Mesenteric fat pad (tissue), 1 donor: Measurements from ENCODE around the gene TERC. TPM values are rescaled to one million over a fixed set of nuclear protein-coding genes. Genes with fewer than 3 reads are reported as not detected.
"Not testable (repeated sequence)": the region's sequence is repeated elsewhere in the genome, so short reads cannot be mapped to it uniquely, and the experiment has no call there.

ENCODE experiments used
- DNase-seq: peaks from one replicate; pipeline ENCODE4 v3.0.0-alpha.2; 2020; ENCODE audit warnings: low spot score
- total RNA-seq: library from RNA; stranded (reverse); fragmentation: NEBNext Ultra II Directional; extraction: Animal tissue kit (Norgen Biotek cat#: 25700); gene quantifications from one replicate; pipeline ENCODE4 v1.2.1, GENCODE V29; 2021
- donor health status: DM: yes; HTN: yes; CAD: no.

The TERC gene
- total RNA-seq, 1 donor from 2014 or later: 9.8 TPM

DNA sequence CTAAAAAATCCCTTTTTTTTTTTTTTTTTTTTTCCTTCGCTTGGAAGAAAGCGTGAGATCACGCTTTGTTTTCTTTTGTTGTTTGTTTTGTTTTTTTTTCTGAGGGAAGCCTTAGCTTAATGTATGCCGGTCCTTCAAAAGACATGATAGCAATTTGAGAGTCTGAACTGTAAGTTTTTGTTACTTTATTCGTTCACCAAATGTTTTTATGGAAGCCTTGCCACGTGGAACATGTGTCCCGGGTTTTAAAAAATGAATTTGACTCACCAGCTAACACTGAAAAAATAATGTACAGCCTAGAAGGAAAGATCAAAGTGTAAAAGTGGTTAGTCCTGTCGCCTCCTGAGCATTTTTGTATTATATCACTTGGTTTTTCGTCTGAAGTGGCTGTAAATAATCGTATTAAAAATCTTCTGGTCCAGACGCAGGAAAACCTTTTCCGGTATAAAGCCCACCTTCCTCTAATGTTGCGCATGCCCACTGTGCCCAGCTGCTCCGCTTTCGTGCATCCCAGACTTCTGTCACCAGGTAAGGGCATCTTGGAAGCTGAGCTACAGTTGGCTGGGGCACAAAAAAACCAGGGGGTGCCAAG is 7.5 kb upstream of the TERC start:
- no peak for DNase-seq

DNA sequence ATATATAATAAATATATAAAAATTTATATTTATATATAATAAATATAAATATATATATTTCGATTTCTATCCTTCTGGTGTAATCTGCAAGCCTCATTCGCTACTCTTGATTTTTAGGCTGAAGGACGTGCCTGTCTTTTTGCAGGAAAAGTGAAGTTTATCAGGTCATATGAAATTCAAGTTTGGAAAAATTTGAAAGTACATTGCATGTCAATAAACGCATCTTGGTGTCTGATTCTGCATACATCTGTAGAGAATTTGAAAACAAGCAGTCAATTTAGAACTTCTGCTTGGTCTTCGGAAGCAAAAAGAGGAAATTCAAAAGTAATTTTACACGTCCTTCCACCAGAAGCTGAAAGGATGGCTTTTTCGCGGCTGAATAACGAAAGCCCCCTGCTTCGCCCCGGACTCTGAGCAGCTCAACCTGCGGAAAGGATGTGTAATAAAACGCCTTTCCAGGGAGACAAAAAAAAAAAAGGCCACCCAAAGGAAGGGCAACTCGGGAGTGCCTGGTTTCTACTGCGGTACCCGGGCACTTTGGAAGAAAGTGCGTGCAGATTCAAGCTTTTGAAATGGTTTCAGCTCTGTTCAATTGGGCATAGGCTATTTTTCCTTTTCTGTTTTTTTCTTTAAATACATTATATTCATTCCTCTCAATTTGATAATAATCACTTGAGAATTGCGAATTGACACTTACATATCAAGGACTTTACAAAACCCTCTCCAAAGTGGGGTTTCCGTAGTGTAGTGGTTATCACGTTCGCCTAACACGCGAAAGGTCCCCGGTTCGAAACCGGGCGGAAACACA is 6.8 kb upstream of the TERC start:
- no peak for DNase-seq

DNA sequence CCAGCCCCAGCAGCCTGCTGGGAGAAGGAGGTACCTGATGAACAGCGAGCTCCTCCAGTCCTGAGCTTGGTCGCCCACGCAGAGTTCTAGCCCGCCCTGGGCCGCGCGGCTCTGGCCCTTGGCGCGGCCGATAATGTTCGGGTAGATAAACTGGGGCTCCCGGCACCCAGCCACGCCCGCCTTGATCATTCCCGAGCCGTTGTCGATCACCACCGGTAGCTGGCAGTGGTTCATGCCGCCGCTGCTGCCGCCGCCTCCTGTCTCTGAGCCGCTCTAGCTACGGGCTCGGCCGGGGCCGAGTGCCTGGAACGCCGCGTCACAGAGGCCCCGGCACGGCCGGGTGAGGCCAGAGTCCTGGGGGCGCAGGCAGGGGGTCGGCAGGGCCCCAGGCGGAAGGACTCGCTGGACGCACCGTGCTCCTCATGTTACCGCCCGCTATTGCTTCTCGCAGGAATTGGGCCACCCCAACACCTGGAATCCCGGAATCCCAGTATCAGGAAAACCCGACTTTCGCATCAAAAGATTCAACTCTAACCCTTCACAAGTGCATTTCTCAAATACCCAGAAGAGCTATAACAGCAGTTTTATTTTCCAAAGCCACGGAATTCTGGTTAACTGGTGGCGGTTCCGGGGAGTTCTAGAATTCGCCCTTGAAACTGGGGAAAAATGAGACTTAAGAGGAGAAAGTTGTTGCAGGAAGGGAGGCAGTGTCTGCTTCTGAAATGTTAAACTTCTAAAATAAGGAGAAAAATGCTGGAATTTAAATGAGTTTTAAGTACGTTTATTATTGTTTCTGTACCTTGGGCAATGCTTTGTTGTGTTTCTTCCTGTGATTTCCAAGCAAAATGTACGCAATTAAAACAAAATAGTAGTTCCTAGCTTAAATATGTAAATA is 4.7 kb upstream of the TERC start, which contains the start of gene ACTRT3:
Gene ACTRT3 (minus strand): TSS at position 275 of the 895 bp plus-strand sequence. CDS start 41 bp downstream, at position 234.
- DNase-seq: peak; percentile 91

- DNase-seq: peak; percentile 93
Observed at GRCh38 chr3:169764312-169764881, 463 bp downstream of the TERC start.

DNA sequence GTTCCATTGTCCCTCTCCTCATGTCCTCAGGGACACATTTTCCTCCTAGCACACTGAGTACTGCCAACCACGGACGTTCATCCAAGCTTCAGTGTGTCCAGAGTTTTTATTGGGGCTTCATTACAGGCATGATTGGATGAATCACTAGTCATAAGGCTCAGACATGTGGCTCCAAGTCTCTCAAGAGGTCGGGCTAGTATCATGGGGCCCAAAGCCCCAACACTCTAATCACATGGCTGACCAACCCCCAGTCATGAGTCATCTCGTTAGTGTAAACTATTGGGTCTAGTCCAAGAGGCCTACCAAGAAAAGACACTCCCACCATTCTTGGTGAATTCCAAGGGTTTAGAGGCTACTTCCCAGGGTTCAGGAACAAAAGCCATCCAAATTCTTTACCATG is 4.4 kb downstream of the TERC start:
- no peak for DNase-seq

DNA sequence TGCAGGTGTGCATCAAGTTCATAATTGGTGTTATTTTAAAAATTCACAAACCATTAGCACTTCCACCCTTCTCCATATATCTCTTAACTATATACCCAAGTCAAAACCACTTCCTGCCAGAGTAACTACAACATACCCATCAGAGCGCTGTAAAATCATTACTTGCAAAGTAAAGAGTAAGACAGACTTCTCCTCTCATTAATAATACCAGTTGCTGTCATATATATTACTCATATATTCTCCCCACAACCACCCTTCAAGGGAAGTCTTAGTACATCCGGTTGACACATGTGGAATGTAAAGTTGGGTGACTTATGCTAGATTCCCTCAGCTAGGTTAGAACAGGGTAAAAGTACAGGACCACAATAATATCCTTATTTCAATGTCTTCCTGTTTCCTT is 5.6 kb downstream of the TERC start:
- no peak for DNase-seq

- DNase-seq: no peak
Observed at GRCh38 chr3:169758359-169758994, 6.4 kb downstream of the TERC start.

DNA sequence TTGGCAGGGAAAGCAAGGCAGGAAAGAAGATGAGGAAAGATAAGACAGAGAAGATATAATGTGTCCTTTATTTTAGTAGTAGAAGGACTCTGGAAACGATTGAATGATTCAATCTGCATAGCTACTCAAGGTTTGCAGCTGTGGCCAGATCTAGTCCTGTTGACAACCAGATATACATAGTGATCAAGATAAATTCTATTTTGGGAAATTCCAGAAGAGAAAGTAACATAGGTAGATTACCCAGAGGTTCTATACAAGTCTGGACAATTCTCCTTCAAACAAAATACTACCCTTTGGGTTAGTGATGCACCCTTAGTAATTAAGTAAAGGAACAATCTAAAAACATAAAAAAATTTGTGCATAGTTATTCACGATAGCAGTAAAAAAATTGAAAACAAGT is 9.4 kb downstream of the TERC start:
- DNase-seq: no peak

GRCh38 chr3:169754711-169755110 is 10.1 kb downstream of the TERC start:
- DNase-seq: no peak

GRCh38 chr3:169751875-169752274 is 13.0 kb downstream of the TERC start:
- no peak for DNase-seq

- DNase-seq: no peak
Observed at GRCh38 chr3:169750665-169751064, 14.2 kb downstream of the TERC start.

GRCh38 chr3:169748670-169749069 is 16.2 kb downstream of the TERC start:
- no peak for DNase-seq

GRCh38 chr3:169746924-169747323 is 17.9 kb downstream of the TERC start:
- no peak for DNase-seq

DNA sequence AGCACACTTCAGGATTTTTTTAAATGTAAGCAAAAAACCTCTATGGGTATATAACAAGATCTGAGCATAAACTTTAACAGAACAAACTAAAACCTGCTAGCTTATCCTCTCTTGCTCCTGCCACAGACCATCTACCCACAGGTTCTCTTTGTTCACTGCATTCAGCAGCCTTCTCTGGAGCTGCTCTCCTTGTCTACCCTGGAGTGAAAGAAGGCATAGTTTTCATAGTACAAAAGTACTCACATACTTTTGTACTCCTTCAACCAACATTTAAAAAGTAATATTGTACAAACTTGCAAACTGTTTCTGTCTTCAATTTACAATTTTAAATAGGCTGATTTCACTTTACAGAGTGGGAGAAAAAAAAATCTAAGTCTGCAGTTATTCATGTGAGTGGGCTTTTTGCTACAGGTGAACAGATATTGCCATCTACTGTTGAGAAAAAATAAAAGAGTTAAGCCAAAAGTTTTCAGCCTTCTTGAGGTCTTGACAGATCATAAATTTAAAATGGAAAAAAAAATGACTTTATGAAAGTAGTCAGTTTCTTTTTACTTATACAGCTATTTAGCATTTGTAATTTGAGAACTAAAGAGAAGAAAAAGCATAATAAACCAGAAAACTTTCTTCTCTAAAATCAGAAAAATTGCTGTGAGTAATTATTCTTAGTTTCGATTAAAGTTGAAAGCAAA is 20.4 kb downstream of the TERC start:
- DNase-seq: no peak

DNA sequence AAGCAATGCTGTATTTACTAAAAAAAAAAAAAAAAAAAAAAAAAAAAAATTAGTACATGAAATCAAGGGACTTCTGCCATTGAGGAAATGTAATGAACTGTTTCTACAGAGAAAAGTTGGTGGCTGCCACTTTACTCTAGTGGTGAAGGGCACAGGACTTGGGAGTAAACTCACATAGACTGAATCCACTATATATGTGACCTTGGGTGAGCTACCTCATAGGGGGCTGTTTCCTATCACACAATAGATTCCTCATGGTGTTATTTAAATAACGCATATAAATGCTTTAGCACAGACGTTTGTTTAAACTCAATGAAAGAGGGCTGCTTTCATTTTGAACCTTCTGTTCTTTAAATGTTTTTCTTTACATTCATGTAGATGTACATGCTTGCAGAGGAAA is 25.8 kb downstream of the TERC start:
- DNase-seq: no peak

DNA sequence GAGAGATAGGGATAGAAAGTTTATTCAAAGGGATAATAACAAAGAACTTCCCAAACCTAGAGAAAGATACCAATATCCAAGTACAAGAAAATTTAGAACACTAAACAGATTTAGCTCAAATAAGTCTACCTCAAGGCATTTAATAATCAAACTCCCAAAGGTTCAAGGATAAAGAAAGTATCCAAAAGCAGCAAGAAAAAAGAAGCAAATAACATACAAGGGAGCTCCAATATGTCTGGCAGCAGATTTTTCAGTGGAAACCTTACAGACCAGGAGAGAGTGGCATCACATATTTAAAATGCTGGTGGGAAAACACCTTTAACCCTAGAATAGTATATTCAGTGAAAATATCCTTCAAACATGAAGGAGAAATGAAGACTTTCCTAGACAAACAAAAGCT is 33.0 kb downstream of the TERC start:
- DNase-seq: not testable (repeated sequence)

DNA sequence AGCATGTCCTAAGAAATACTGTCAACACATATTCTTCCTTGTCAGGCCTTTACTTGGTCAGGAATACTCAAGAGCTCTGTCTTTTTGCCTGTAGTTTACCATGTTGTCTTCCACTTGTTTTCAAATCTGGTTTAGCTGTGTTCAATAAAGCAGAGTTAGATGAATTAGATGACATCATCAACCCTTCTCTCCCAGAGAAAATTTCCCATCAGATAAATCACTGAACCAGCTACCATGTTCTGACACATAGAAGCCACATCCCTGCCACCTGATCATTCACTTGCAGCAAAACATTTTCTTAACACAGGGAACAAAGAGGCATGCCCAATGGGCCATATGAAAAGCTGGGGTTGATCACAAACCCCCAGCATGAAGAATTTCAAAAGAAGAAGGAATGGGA is 42.1 kb downstream of the TERC start:
- DNase-seq: no peak

DNA sequence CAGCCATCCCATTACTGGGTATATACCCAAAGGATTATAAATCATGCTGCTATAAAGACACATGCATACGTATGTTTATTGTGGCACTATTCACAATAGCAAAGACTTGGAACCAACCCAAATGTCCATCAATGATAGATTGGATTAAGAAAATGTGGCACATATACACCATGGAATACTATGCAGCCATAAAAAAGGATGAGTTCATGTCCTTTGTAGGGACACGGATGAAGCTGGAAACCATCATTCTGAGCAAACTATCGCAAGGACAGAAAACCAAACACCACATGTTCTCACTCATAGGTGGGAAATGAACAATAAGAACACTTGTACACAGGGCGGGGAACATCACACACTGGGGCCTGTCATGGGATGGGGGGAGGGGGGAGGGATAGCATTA is 46.4 kb downstream of the TERC start:
- DNase-seq: not testable (repeated sequence)
